Fibroblast of skin of left quadriceps (primary cell): ENCODE measurements around the gene FAM180A.
"Not testable (repeated sequence)": the region's sequence is repeated elsewhere in the genome, so short reads cannot be mapped to it uniquely, and the experiment has no call there.

Experiments used
- DNase-seq, 2 experiments: peaks; one replicate each; pipeline ENCODE4 v3.0.0-alpha.2; 2013; ENCODE audit warnings: low read depth in 2 of 2

The FAM180A gene

DNA sequence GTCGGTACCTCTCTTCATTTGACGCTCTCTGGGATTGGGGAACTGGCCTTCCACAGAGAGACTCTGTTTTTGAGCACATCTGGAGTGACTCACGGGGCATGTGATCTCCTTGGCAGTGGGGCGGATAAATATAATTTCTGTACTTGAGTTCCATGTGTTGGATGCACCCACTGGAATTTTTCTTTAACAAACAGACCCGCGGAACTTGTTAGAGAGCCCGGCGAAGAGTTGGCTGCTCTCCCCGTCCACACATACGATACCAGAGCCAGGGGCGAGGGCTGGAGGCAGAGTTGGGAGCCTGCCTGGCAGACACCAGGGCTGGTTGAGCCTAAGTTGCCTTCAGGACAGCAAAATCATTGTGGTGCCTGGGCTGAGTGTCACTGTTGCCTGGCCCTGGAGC lies at the start of gene FAM180A:
Gene FAM180A, minus strand, starts transcription at position 44 of the 400 bp plus-strand sequence. CDS start 233 bp downstream, outside the sequence.
- DNase-seq, result peak; percentile 66 to 67

DNA sequence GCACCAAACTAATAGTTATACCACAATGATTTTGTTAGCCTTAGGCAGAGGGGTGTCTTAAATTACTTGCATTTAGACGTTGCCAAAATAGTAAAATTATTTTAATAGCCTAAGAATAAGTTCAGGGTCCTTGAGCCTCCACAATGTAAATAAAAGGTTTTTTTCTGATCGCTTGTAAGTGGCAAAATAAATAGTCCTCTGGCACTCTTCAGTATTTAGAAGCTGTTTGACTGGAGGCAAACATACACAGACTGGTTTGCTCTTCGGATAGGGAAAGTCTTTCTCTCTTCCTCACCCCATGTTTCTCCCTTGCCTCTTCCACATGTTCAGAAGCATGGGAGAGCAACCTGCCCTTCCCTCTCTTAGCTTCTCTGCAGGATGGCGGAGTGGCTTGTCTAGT lies 49.5 kb upstream of the FAM180A start:
- no peak for DNase-seq

DNA sequence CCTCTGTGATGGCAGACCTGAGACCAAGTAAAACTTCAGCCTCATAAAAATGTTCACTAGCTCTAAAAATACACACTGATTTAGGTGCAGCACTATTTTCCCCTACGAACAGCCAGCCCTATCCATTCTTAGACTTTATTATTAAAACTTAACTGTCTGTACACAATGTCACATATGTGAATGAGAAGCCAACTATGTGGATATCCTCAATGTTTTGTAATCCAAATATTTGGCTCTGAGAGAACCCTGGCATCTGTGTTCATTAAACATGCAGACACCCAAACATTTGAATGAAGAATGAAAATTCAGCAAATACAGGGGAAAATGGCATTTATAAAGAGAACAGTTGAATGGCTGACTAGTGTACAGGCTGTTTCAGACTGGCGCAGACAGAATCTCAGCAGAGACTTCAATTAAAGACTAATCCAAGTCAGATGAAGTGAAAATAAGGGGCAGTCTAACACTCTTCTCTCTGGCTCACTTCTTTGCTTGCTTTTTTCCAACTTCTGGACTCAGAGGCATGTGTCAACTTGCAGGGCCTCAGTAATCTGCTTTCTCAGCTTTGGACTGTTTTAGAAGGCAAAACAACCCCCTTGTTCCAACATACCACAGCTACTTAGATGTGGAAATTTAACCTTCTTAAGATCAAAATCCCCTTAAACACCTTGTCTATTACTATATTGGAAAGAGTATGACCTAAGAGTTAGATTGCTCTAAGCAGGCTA lies 47.4 kb upstream of the FAM180A start:
- no peak for DNase-seq

GRCh38 chr7:135793841-135794240 lies 45.2 kb upstream of the FAM180A start:
- no peak for DNase-seq

DNA sequence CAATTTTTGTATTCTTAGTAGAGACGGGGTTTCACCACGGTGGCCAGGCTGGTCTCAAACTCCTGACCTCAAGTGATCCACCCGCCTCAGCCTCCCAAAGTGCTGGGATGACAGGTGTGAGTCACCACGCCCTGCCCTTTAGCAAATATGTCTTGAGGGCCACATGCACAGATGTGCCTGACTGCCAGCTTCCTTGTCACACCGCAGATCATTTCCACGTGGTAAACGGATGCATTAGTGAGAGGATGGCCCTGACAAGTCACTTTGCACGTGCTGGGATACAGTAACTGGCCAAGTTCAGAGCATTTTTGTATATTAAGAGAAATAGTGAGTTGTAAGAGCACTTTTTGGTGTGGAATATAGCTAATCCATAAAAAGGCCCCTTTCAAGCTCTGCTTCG lies 44.3 kb upstream of the FAM180A start:
- no peak for DNase-seq

- DNase-seq, result no peak
Measured at GRCh38 chr7:135792363-135792668, 43.7 kb upstream of the FAM180A start.

DNA sequence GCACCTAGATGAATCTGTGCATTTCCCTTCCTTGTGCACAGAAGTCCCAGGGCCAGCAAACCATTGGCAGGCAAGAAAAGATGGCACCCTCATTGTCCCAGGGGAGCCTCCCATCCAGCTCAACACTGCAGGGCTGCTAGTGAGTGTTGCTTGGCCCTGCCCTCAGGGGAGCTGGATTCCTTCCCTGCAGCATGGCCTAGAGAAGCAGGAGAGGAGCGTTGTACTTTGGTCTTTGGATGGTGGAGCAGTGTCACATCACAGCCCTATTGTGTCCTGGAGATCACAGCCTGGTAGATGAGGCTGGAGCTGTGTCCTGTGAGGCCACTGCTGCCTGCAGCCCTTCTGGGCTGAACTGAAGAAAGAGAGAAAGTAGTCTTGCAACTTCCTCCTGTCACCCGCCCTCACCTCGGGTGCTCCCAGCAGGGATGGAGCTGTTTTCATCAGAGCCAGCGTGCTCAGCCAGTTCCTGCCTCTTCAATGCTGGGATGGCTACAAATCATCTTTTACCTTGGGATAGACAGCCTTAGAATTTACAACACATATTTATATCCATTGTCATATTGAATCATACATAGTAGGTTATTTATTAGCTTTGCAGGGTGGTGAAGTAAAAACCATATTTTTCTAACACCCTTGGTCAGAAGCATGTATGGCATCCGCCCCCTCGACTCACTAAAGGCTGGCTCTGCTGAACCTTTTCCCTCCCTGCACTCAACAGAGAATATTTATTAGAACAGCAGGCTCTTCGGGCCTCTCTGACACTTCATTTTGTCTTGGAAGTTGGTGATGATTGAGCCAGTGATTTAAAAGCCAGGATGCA lies 43.1 kb upstream of the FAM180A start:
- no peak for DNase-seq

GRCh38 chr7:135790371-135790977 lies 41.9 kb upstream of the FAM180A start:
- no peak for DNase-seq

GRCh38 chr7:135789956-135790355 lies 41.3 kb upstream of the FAM180A start:
- no peak for DNase-seq

DNA sequence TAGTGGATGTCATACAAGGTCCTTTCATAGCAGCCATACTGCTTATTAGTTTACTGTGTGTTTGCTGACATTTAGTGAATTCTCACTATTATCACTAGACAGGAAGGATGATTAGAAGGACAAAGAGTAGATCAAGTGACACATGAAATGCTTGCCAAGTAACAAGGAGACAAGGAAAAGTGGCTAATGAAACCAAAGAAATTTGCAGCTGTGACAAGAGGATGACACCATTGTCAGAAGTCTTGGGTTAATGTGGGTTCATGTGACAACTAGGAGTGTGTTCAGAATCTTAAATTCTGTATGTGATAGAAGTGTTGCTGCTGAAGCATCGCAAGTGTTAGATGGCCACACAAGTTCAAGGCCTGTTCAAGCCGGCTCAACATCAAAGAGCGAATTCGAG lies 40.8 kb upstream of the FAM180A start:
- DNase-seq, result no peak

DNA sequence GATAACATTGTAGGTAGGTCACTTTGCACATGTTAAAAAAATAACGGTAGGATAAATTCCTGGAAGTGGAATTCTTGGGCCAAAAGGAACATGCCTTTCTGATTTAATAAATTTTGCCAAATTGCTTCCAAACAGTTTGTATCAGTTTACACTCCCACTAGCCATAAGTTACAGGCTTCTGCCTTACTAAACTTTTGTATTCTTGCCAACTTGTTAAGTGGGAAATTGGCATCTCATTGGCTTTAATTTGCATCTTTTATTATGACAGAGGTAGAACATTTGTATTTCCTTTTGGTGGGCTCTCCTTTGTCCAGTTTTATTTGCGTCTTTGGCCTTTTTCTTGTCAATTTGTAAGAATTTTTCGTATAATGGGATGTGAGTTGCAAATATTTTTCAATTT lies 38.3 kb upstream of the FAM180A start:
- DNase-seq, result no peak

- no peak for DNase-seq
Measured at GRCh38 chr7:135785065-135785464, 36.5 kb upstream of the FAM180A start.

GRCh38 chr7:135784013-135784412 lies 35.4 kb upstream of the FAM180A start:
- DNase-seq, result no peak

- no peak for DNase-seq
Measured at GRCh38 chr7:135782801-135783200, 34.2 kb upstream of the FAM180A start.

DNA sequence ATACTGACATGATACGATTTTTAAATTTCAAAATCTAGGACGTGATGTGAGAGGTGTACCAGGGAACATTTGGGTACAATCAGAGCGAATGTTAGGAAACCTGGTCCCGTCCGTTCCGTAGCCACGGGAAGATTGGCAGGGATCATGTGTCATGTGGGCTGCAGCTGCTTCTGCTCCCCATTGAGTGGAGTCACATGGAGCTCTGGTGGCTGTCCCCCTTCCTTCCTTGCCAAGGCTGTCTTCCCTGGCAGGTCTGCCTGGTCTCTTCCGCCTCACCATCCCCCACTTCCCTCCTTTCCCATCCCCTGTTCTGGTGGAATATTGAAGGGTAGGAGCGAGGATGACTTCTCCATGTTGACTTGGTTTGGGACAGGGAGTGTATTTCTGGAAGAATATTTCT lies 33.8 kb upstream of the FAM180A start:
- no peak for DNase-seq

DNA sequence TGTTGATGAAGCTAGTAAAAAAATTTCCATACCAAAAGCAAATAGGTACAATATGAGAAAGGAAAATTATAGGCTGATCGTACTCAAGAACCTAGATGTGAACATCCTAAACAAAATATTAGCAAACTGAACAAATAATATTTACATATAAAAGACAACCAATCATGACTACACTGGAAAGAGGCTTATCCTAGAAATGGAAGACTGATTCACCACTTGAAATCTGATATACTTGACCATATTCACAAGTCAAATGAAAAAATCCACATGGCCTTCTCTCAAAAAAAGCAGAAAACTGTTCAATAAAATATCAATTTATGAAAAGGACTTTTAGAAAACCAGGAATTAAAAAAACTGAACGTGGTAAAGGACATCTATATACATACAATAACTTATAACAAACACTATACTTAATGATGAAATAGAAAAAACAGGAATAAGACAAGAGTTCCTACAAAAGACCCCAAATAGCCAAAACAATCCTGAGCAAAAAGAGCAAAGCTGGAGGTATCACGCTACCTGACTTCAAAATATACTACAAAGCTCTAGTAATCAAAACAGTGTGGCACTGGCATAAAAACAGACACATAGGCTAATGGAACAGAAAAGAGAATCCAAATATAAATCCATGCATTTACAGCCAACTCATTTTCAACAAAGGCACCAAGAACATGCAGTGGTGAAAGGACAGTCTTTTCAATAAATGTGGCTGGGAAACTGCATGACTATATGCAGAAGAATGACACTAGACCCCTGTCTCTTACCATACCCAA lies 29.2 kb upstream of the FAM180A start:
- DNase-seq, result no peak

GRCh38 chr7:135775915-135776314 lies 27.3 kb upstream of the FAM180A start:
- not testable (repeated sequence) for DNase-seq

GRCh38 chr7:135775230-135775629 lies 26.6 kb upstream of the FAM180A start:
- DNase-seq, result no peak

GRCh38 chr7:135774284-135774683 lies 25.7 kb upstream of the FAM180A start:
- DNase-seq, result peak in 1 of 2 experiments; percentile 28

DNA sequence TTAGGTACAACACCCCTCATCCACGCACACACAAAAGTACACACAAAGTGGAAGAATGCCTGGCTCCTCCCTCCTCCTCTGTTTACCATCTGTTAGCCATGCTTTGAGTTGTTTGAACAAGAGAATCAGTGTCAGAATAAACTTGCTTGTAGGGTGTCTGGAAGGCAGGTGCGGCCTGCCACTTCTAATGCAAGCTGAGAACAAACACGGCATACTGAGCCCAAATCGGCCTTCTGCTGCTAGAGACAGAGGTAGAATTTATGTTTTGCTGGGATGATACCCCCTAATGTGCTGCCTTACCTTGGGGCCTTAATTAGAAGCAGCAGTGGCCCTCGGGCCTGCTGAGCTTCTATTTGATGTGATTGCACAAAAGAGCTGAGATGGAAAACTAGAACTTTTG lies 24.9 kb upstream of the FAM180A start:
- DNase-seq, result no peak

GRCh38 chr7:135772639-135773222 lies 24.1 kb upstream of the FAM180A start:
- DNase-seq, result no peak
